HL-60 (cell line): ENCODE data around the gene EVA1C.

Source experiments
- DNase-seq, 2 experiments: peaks; one replicate each; pipeline ENCODE4 v3.0.0-alpha.2; 2010 to 2020; ENCODE audit warnings: low read depth in 1 of 2, low spot score in 1 of 2
- H3K27ac ChIP-seq: fragments of 250-450 bp; sonication (Bioruptor Pico); replicated peaks from 2 replicates; pipeline ENCODE4 v1.5.1; 2020; ENCODE audit warnings: mild to moderate bottlenecking, moderate library complexity
- H3K27me3 ChIP-seq: fragments of 250-450 bp; sonication (Bioruptor Pico); 2 replicates; pipeline ENCODE4 v1.5.1; 2021; ENCODE audit warnings: mild to moderate bottlenecking, moderate library complexity; ENCODE audit not compliant: insufficient read depth, poor library complexity, severe bottlenecking
- H3K4me3 ChIP-seq: replicated peaks from 2 replicates; pipeline ENCODE4 v1.5.1; 2011; ENCODE audit warnings: mild to moderate bottlenecking, control low read depth, low read length; ENCODE audit not compliant: insufficient read depth
- GABPA ChIP-seq: IDR thresholded peaks from 2 replicates; pipeline ENCODE4 v1.6.1; 2012; ENCODE audit warnings: low read depth
- POLR2AphosphoS5 ChIP-seq: IDR thresholded peaks from 2 replicates; pipeline ENCODE4 v1.6.1; 2012; ENCODE audit warnings: low read depth
- SPI1 ChIP-seq: IDR thresholded peaks from 2 replicates; pipeline ENCODE4 v1.6.1; 2012; ENCODE audit warnings: low read depth, mild to moderate bottlenecking, borderline replicate concordance
- TF ChIP-seq, protein P1 (sequence below): IDR thresholded peaks from 2 replicates; pipeline ENCODE4 v1.6.1; 2012; ENCODE audit warnings: low read depth; ENCODE audit not compliant: insufficient replicate concordance
- TF ChIP-seq, protein P2 (sequence below): IDR thresholded peaks from one replicate; pipeline ENCODE4 v1.5.1; 2011; ENCODE audit warnings: low read length, control low read depth, inconsistent platforms; ENCODE audit not compliant: insufficient read depth

Gene EVA1C

DNA sequence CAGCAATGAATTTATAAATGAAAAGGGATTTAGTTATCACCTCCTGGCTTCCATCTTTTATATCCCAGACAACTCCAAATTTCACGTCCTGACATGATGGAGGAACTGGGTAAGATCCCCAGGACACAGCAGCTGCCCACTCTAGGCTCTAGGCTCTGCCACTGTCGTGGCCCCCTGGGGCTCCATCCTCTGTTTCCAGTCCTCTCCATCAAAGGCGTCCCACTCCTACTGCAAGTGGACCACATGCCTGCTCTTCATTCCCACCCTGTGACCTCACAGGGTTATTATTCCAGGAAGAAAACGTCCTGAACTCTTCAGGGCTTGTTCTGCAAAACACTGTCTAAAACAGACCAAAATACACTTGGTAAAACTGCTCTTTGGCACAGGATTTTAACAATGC is 31.6 kb upstream of the EVA1C start:
- H3K27me3 ChIP-seq: no peaks in the 10 kb centered on the region
- no peak overlapping the region for H3K27ac ChIP-seq
- TF ChIP-seq POLR2AphosphoS5 (no peak), GABPA (no peak), SPI1 (no peak)
- TF ChIP-seq, protein P1, sequence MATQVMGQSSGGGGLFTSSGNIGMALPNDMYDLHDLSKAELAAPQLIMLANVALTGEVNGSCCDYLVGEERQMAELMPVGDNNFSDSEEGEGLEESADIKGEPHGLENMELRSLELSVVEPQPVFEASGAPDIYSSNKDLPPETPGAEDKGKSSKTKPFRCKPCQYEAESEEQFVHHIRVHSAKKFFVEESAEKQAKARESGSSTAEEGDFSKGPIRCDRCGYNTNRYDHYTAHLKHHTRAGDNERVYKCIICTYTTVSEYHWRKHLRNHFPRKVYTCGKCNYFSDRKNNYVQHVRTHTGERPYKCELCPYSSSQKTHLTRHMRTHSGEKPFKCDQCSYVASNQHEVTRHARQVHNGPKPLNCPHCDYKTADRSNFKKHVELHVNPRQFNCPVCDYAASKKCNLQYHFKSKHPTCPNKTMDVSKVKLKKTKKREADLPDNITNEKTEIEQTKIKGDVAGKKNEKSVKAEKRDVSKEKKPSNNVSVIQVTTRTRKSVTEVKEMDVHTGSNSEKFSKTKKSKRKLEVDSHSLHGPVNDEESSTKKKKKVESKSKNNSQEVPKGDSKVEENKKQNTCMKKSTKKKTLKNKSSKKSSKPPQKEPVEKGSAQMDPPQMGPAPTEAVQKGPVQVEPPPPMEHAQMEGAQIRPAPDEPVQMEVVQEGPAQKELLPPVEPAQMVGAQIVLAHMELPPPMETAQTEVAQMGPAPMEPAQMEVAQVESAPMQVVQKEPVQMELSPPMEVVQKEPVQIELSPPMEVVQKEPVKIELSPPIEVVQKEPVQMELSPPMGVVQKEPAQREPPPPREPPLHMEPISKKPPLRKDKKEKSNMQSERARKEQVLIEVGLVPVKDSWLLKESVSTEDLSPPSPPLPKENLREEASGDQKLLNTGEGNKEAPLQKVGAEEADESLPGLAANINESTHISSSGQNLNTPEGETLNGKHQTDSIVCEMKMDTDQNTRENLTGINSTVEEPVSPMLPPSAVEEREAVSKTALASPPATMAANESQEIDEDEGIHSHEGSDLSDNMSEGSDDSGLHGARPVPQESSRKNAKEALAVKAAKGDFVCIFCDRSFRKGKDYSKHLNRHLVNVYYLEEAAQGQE: no peak
- TF ChIP-seq, protein P2, sequence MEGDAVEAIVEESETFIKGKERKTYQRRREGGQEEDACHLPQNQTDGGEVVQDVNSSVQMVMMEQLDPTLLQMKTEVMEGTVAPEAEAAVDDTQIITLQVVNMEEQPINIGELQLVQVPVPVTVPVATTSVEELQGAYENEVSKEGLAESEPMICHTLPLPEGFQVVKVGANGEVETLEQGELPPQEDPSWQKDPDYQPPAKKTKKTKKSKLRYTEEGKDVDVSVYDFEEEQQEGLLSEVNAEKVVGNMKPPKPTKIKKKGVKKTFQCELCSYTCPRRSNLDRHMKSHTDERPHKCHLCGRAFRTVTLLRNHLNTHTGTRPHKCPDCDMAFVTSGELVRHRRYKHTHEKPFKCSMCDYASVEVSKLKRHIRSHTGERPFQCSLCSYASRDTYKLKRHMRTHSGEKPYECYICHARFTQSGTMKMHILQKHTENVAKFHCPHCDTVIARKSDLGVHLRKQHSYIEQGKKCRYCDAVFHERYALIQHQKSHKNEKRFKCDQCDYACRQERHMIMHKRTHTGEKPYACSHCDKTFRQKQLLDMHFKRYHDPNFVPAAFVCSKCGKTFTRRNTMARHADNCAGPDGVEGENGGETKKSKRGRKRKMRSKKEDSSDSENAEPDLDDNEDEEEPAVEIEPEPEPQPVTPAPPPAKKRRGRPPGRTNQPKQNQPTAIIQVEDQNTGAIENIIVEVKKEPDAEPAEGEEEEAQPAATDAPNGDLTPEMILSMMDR: no peak
- DNase-seq: no peak
- no peak overlapping the region for H3K4me3 ChIP-seq

DNA sequence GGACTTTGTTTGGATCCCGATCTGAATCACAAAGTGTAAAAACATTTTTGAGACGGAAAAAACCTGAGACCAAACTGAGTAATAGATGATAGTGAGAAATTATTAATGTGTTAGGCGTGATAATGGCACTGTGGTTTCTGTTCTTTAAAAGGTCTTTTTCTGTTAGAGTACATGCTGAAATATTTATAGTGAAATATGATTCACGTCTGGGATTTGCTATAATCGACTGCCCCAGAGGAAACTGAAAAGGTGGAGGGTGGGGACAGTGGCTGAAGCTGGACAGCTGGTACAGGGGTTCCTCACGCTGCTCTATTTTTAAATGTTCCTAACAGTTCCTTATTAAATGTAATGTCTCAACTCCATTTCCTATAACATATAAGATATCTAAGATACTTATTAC is 30.9 kb upstream of the EVA1C start:
- H3K27ac ChIP-seq: no peak overlapping the region
- TF ChIP-seq, protein P2: no peak
- TF ChIP-seq POLR2AphosphoS5: no peak
- TF ChIP-seq, protein P1: no peak
- no peak for TF ChIP-seq GABPA
- TF ChIP-seq SPI1: no peak
- no peaks in the 10 kb centered on the region for H3K27me3 ChIP-seq
- DNase-seq: no peak
- no peak overlapping the region for H3K4me3 ChIP-seq

DNA sequence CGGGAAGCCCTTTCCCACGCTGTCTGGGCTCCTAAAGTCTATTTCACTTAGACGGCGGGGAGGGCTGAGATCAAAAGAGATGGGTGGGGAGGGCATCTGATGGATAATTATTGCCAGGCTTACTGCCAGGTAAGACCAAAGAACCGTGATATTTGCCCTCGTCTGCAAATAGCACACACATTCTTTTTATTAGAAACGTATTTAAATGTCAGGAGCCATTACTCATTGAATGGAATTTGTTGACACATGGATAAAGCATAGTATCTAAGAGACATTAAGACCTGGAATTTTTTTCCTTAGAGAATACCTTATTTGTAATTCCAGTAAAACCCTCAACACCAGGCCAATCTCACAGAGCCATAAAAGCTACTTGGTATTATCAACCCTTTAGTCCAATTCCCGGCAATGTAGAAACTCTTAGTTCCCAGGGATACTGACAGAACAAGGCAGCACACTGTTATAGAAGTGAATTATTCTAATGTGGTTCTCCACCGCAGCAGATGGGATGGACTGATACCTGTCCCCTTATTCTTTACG is 30.3 kb upstream of the EVA1C start:
- TF ChIP-seq, protein P2: no peak
- TF ChIP-seq SPI1 (no peak), POLR2AphosphoS5 (no peak), GABPA (no peak)
- TF ChIP-seq, protein P1: no peak
- Histone ChIP-seq H3K27me3 (no peaks in the 10 kb centered on the region), H3K4me3 (no peak overlapping the region), H3K27ac (no peak overlapping the region)
- DNase-seq: no peak
